Chondrocyte (in vitro differentiated cells): ENCODE measurements around the gene ACAT2. TPM values are rescaled to one million over a fixed set of nuclear protein-coding genes. Genes with fewer than 3 reads are reported as not detected.
"Not testable (repeated sequence)": the region's sequence is repeated elsewhere in the genome, so short reads cannot be mapped to it uniquely, and the experiment has no call there.

ENCODE experiments used
- DNase-seq: peaks from one replicate; pipeline ENCODE4 v3.0.0; 2021; ENCODE audit warnings: mixed read lengths, low spot score
- H3K27ac Mint-ChIP-seq: one replicate; pipeline ENCODE4 v1.8.0; 2021; ENCODE audit warnings: mild to moderate bottlenecking, moderate library complexity, mixed read lengths; ENCODE audit not compliant: unreplicated experiment
- H3K27me3 Mint-ChIP-seq: 2 replicates; pipeline ENCODE4 v1.8.0; 2021; ENCODE audit warnings: low read depth, mixed read lengths
- H3K36me3 Mint-ChIP-seq: 2 replicates; pipeline ENCODE4 v1.8.0; 2021; ENCODE audit warnings: low read depth, mixed read lengths
- H3K4me1 Mint-ChIP-seq: 2 replicates; pipeline ENCODE4 v1.8.0; 2021; ENCODE audit warnings: low read depth, mild to moderate bottlenecking, mixed read lengths
- H3K4me3 Mint-ChIP-seq: one replicate; pipeline ENCODE4 v1.8.0; 2021; ENCODE audit warnings: mild to moderate bottlenecking, moderate library complexity, mixed read lengths; ENCODE audit not compliant: unreplicated experiment
- H3K9me3 Mint-ChIP-seq: 2 replicates; pipeline ENCODE4 v1.8.0; 2021; ENCODE audit warnings: low read depth, mixed read lengths
- total RNA-seq: library from RNA; stranded (reverse); gene quantifications from 3 replicates; pipeline ENCODE4 v1.2.1, GENCODE V29; 2021
- TF ChIP-seq, protein P1 (sequence below): fragments of 200-600 bp; sonication (generic); IDR thresholded peaks from 2 replicates; pipeline ENCODE4 v1.5.0; 2021; ENCODE audit warnings: antibody characterized with exemption, mild to moderate bottlenecking, moderate library complexity

The ACAT2 gene
- total RNA-seq, 1 donor from 2014 or later = 36.0 TPM

- TF ChIP-seq, protein P1, sequence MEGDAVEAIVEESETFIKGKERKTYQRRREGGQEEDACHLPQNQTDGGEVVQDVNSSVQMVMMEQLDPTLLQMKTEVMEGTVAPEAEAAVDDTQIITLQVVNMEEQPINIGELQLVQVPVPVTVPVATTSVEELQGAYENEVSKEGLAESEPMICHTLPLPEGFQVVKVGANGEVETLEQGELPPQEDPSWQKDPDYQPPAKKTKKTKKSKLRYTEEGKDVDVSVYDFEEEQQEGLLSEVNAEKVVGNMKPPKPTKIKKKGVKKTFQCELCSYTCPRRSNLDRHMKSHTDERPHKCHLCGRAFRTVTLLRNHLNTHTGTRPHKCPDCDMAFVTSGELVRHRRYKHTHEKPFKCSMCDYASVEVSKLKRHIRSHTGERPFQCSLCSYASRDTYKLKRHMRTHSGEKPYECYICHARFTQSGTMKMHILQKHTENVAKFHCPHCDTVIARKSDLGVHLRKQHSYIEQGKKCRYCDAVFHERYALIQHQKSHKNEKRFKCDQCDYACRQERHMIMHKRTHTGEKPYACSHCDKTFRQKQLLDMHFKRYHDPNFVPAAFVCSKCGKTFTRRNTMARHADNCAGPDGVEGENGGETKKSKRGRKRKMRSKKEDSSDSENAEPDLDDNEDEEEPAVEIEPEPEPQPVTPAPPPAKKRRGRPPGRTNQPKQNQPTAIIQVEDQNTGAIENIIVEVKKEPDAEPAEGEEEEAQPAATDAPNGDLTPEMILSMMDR = no peak
- H3K27ac Mint-ChIP-seq = no peak overlapping the region
- no peaks in the 10 kb centered on the region for H3K9me3 Mint-ChIP-seq
Observed at GRCh38 chr6:159722655-159723054, 39.2 kb upstream of the ACAT2 start.

GRCh38 chr6:159723259-159723658 is 38.6 kb upstream of the ACAT2 start:
- peaks cover 8% of the 10 kb centered on the region for H3K4me1 Mint-ChIP-seq
- no peaks in the 10 kb centered on the region for H3K9me3 Mint-ChIP-seq
- TF ChIP-seq, protein P1 = no peak
- no peak overlapping the region for H3K4me3 Mint-ChIP-seq
- no peaks in the 10 kb centered on the region for H3K27me3 Mint-ChIP-seq
- DNase-seq = no peak
- no peaks in the 10 kb centered on the region for H3K36me3 Mint-ChIP-seq
- no peak overlapping the region for H3K27ac Mint-ChIP-seq

More at GRCh38 chr6:159722655-159723054, 39.2 kb upstream of the ACAT2 start:
- Mint-ChIP-seq H3K4me1 (peaks cover 8% of the 10 kb centered on the region), H3K36me3 (no peaks in the 10 kb centered on the region), H3K27me3 (no peaks in the 10 kb centered on the region), H3K4me3 (no peak overlapping the region)
- DNase-seq = no peak

GRCh38 chr6:159724778-159725177 is 37.1 kb upstream of the ACAT2 start:
- H3K4me3 Mint-ChIP-seq = no peak overlapping the region
- H3K36me3 Mint-ChIP-seq = no peaks in the 10 kb centered on the region
- TF ChIP-seq, protein P1 = no peak
- no peak overlapping the region for H3K27ac Mint-ChIP-seq
- peaks cover 22% of the 10 kb centered on the region for H3K4me1 Mint-ChIP-seq
- DNase-seq = no peak
- H3K27me3 Mint-ChIP-seq = no peaks in the 10 kb centered on the region
- H3K9me3 Mint-ChIP-seq = no peaks in the 10 kb centered on the region

GRCh38 chr6:159725208-159725607 is 36.6 kb upstream of the ACAT2 start:
- not testable (repeated sequence) for DNase-seq, H3K4me3 Mint-ChIP-seq, H3K36me3 Mint-ChIP-seq, H3K27ac Mint-ChIP-seq, H3K27me3 Mint-ChIP-seq, H3K9me3 Mint-ChIP-seq
- peaks cover 27% of the 10 kb centered on the region for H3K4me1 Mint-ChIP-seq

DNA sequence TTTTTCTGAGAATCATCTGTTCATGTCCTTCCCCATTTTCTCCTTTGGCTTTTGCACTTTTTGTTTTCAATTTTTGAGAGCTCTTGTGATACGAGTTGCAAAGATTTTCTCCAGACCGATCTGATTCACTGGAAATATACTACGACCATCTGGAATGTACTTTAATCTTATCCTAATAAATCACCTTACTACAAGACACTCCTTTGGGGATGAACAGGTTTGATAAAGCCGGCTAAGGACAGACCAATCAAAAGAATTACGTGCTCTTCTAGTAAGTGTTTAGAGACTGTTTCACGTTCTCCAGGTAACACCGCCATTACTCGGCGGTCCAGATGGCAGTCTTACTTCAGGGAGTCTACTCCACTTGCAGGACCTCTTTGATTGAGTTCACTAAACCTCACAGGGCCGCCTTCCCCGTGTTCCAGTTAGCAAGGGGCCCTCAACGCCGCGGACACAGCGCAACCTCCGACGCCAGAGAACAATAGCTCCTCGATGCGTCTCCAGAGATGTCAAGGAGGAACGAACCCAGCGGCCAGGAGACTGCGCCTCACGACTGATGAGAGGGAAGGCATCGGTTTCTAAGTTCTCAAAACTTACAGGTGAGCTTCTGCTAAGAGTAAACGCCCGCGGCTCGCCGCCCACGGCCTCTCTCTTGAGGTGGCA is 35.5 kb upstream of the ACAT2 start:
- Mint-ChIP-seq H3K27ac (peak overlapping the region; percentile 94), H3K36me3 (no peaks in the 10 kb centered on the region), H3K4me3 (peak overlapping the region; percentile 85), H3K27me3 (no peaks in the 10 kb centered on the region), H3K9me3 (no peaks in the 10 kb centered on the region), H3K4me1 (peaks cover 36% of the 10 kb centered on the region)
- TF ChIP-seq, protein P1 = peak; percentile 12
- DNase-seq = no peak
